Endothelial cell of umbilical vein (primary cell): Measurements from ENCODE around the gene CTRB2. TPM values are rescaled to one million over a fixed set of nuclear protein-coding genes. Genes with fewer than 3 reads are reported as not detected.
"Not testable (repeated sequence)": the region's sequence is repeated elsewhere in the genome, so short reads cannot be mapped to it uniquely, and the experiment has no call there.

Experiments used
- BruUV-seq: library from RNA; stranded (reverse); fragments of 400-500 nt; replicated peaks from 2 replicates; lab custom pipeline; 2021; lab: Mats Ljungman, UMichigan
- CTCF ChIA-PET: fragments of 300-600, 350-600 bp; sonication (Branson Sonifier 250); formaldehyde crosslinking; loops from one replicate; lab custom pipeline; 2021; ENCODE audit warnings: antibody characterized with exemption, inconsistent platforms; lab: Charles Lee
- POLR2A ChIA-PET: fragments of 300-600, 350-600 bp; sonication (Branson Sonifier 250); formaldehyde crosslinking; loops from one replicate; lab custom pipeline; 2021; ENCODE audit warnings: antibody characterized with exemption, inconsistent platforms; lab: Charles Lee
- DNase-seq: peaks from one replicate; pipeline ENCODE4 v3.0.0-alpha.2; 2011; ENCODE audit warnings: low read depth, low spot score
- FAIRE-seq: peaks from 2 replicates; lab custom pipeline; 2011; peaks lifted over from hg19 to GRCh38; lab: Jason Lieb, UNC
- H2AFZ ChIP-seq: 2 replicates; pipeline ENCODE4 v1.6.0; 2012; ENCODE audit warnings: low read depth, low read length, control low read depth, inconsistent platforms
- H3K27ac ChIP-seq: 2 replicates; pipeline ENCODE4 v1.5.1; 2011; ENCODE audit warnings: low read depth, mild to moderate bottlenecking, control low read depth, low read length, moderate library complexity; ENCODE audit not compliant: insufficient read depth
- H3K27me3 ChIP-seq, 2 experiments: 2 replicates each; pipeline versions ENCODE4 v1.6.0 to v1.6.1; 2011; ENCODE audit warnings: low read length in 2 of 2, mixed read lengths in 1 of 2; ENCODE audit not compliant: control insufficient read depth in 2 of 2, insufficient read depth in 2 of 2
- H3K36me3 ChIP-seq, 2 experiments: 2 replicates in 1 of 2; 3 replicates in 1 of 2; pipeline ENCODE4 v1.5.1; 2011; ENCODE audit warnings: low read length in 2 of 2, mild to moderate bottlenecking in 1 of 2, moderate library complexity in 1 of 2; ENCODE audit not compliant: control insufficient read depth in 2 of 2, insufficient read depth in 2 of 2; ENCODE audit errors: extremely low read depth in 1 of 2
- H3K4me1 ChIP-seq: 3 replicates; pipeline ENCODE4 v1.5.1; 2011; ENCODE audit warnings: mild to moderate bottlenecking, low read length; ENCODE audit not compliant: control insufficient read depth, insufficient read depth; ENCODE audit errors: extremely low read depth
- H3K4me2 ChIP-seq: 2 replicates; pipeline ENCODE4 v1.6.1; 2011; ENCODE audit warnings: low read length, control low read depth, mixed read lengths; ENCODE audit not compliant: insufficient read depth
- H3K4me3 ChIP-seq, 3 experiments: fragments of 200-600 bp in 1 of 3; sonication (generic), shearing (Covaris generic) in 1 of 3; replicated peaks in 1 of 3; 2 replicates each; pipeline ENCODE4 v1.5.1; 2011 to 2016; ENCODE audit warnings: control low read depth in 3 of 3, low read length in 3 of 3, mild to moderate bottlenecking in 2 of 3, inconsistent platforms in 1 of 3, low read depth in 1 of 3, moderate library complexity in 1 of 3; ENCODE audit not compliant: insufficient read depth in 1 of 3
- H3K79me2 ChIP-seq: 2 replicates; pipeline ENCODE4 v1.6.0; 2012; ENCODE audit warnings: low read length, inconsistent platforms; ENCODE audit not compliant: control insufficient read depth, insufficient read depth
- H3K9ac ChIP-seq: replicated peaks from 2 replicates; pipeline ENCODE3; 2011; ENCODE audit warnings: low read length, control low read depth; ENCODE audit not compliant: insufficient read depth; ENCODE audit errors: extremely low read depth
- H3K9me1 ChIP-seq: replicated peaks from 3 replicates; pipeline ENCODE4 v1.6.0; 2011; ENCODE audit warnings: mild to moderate bottlenecking, low read length; ENCODE audit not compliant: control insufficient read depth, insufficient read depth; ENCODE audit errors: extremely low read depth
- H3K9me3 ChIP-seq: replicated peaks from 2 replicates; pipeline ENCODE4 v1.5.1; 2012; ENCODE audit warnings: low read length, inconsistent platforms; ENCODE audit not compliant: control insufficient read depth, insufficient read depth
- H4K20me1 ChIP-seq: replicated peaks from 2 replicates; pipeline ENCODE3; 2011; ENCODE audit warnings: mild to moderate bottlenecking, low read length; ENCODE audit not compliant: control insufficient read depth, insufficient read depth; ENCODE audit errors: extremely low read depth
- CTCF ChIP-seq, 2 donors: IDR thresholded peaks; 1 replicate in 1 of 2; 2 replicates in 1 of 2; pipeline ENCODE4 v1.5.1; 2011; ENCODE audit warnings: low read length in 2 of 2, mild to moderate bottlenecking in 2 of 2, moderate library complexity in 2 of 2, control low read depth in 1 of 2, inconsistent platforms in 1 of 2, low read depth in 1 of 2; ENCODE audit not compliant: insufficient read depth in 1 of 2; ENCODE audit errors: extremely low read depth in 1 of 2
- EZH2 ChIP-seq: IDR thresholded peaks from 2 replicates; pipeline ENCODE4 v1.6.1; 2012; ENCODE audit warnings: borderline replicate concordance, low read depth, mild to moderate bottlenecking, moderate library complexity, low read length, inconsistent platforms; ENCODE audit not compliant: severe bottlenecking
- FOS ChIP-seq: IDR thresholded peaks from 2 replicates; pipeline ENCODE4 v1.6.1; 2011; ENCODE audit warnings: mild to moderate bottlenecking, low read length, moderate library complexity, borderline replicate concordance; ENCODE audit not compliant: insufficient read depth
- GATA2 ChIP-seq: IDR thresholded peaks from 2 replicates; pipeline ENCODE4 v1.7.0; 2011; ENCODE audit warnings: low read depth, mild to moderate bottlenecking, moderate library complexity, mixed read lengths, low read length; ENCODE audit not compliant: insufficient read length, insufficient read depth
- JUN ChIP-seq: IDR thresholded peaks from 2 replicates; pipeline ENCODE4 v1.6.1; 2011; ENCODE audit warnings: borderline replicate concordance, low read depth; ENCODE audit not compliant: insufficient read length, insufficient read depth
- MAX ChIP-seq: IDR thresholded peaks from 2 replicates; pipeline ENCODE4 v1.6.1; 2011; ENCODE audit not compliant: insufficient read depth, insufficient read length
- MYC ChIP-seq: IDR thresholded peaks from one replicate; pipeline ENCODE4 v1.6.1; 2011; ENCODE audit warnings: mild to moderate bottlenecking, low read depth, low read length
- POLR2A ChIP-seq: IDR thresholded peaks from 2 replicates; pipeline ENCODE4 v1.6.1; 2012; ENCODE audit warnings: low read depth, mild to moderate bottlenecking, control low read depth, low read length
- POLR2AphosphoS5 ChIP-seq: IDR thresholded peaks from 2 replicates; pipeline ENCODE4 v1.6.1; 2012; ENCODE audit warnings: low read depth, mild to moderate bottlenecking, control low read depth, low read length, moderate library complexity; ENCODE audit not compliant: insufficient read depth
- dilution Hi-C: fragments of 300-500 bp; cut with MboI; formaldehyde crosslinking; loops from one replicate; pipeline ENCODE4 v1.15.0; 2019; ENCODE audit warnings: low sequenced_read_pairs; ENCODE audit not compliant: extremely low pct_ligation_motif_present
- intact Hi-C: fragments of 100-400 bp; cut with micrococcal nuclease; formaldehyde crosslinking; loops from one replicate; pipeline ENCODE4 v1.10.0; 2022
- polyA plus RNA-seq, 4 experiments: library from polyadenylated mRNA; depleted of rRNA in 3 of 4; stranded (reverse) in 3 of 4; unstranded in 1 of 4; fragments of >200 nt; gene quantifications; 2 replicates each; pipeline versions ENCODE4 v1.2.1 to v1.2.3, GENCODE V29; 2011 to 2012; ENCODE audit warnings: missing spikeins in 1 of 4
- total RNA-seq: library from RNA; stranded (reverse); gene quantifications from 2 replicates; pipeline ENCODE4 v1.2.3, GENCODE V29; 2021

The CTRB2 gene
- total and polyA plus RNA-seq, 2 donors (not counting 3 experiments of a cell fraction or from before 2014, with no cell fraction given), result not detected

GRCh38 chr16:75211286-75211685 is 4.3 kb upstream of the CTRB2 start:
- H3K36me3 ChIP-seq, H3K27ac ChIP-seq, H3K9ac ChIP-seq, H3K4me3 ChIP-seq, H2AFZ ChIP-seq, POLR2A ChIA-PET, H3K4me1 ChIP-seq, FAIRE-seq, dilution Hi-C loops, H3K27me3 ChIP-seq, H3K9me1 ChIP-seq, intact Hi-C loops, BruUV-seq, DNase-seq, H3K9me3 ChIP-seq, H3K4me2 ChIP-seq, H3K79me2 ChIP-seq, H4K20me1 ChIP-seq: not testable (repeated sequence)
- CTCF ChIA-PET, result interaction anchor here (0.8 kb wide), 1 partner anchor 12 kb away, joined by 3 read pairs; no protein-coding TSS in a partner anchor

GRCh38 chr16:75209944-75210343 is 3.0 kb upstream of the CTRB2 start:
- Histone ChIP-seq H3K27me3 (no peaks in the 10 kb centered on the region), H3K4me1 (no peaks in the 10 kb centered on the region), H4K20me1 (no peaks in the 10 kb centered on the region), H3K4me3 (no peak overlapping the region), H3K27ac (no peak overlapping the region), H3K9me1 (no peaks in the 10 kb centered on the region), H3K9me3 (no peaks in the 10 kb centered on the region), H3K9ac (no peak overlapping the region), H3K79me2 (no peaks in the 10 kb centered on the region), H3K4me2 (no peak overlapping the region), H3K36me3 (no peaks in the 10 kb centered on the region), H2AFZ (no peak overlapping the region)
- DNase-seq (no peak), FAIRE-seq (no peak)
- CTCF ChIA-PET, result interaction anchor here (1.1 to 1.5 kb wide), 2 partner anchors 14 to 24 kb away, joined by 3 read pairs; no protein-coding TSS in a partner anchor
- BruUV-seq, result no TSS peak
- intact Hi-C loops (no loop called here), dilution Hi-C loops (no loop called here)
- POLR2A ChIA-PET, result no interaction called here
- TF ChIP-seq EZH2 (no peak), CTCF (IDR thresholded peaks at IDR 0.05; ENCODE audit: extremely low read depth in 1 of 2, insufficient read depth in 1 of 2, low read depth in 1 of 2, low read length in 2 of 2) (no peak), JUN (no peak), FOS (no peak), MAX (no peak), POLR2AphosphoS5 (no peak), POLR2A (no peak), MYC (no peak), GATA2 (no peak)

GRCh38 chr16:75209514-75209913 is 2.6 kb upstream of the CTRB2 start:
- FAIRE-seq, H3K27ac ChIP-seq, H3K4me1 ChIP-seq, H3K4me2 ChIP-seq, dilution Hi-C loops, BruUV-seq, intact Hi-C loops, H4K20me1 ChIP-seq, H3K9me3 ChIP-seq, H3K9me1 ChIP-seq, POLR2A ChIA-PET, H3K27me3 ChIP-seq, H3K36me3 ChIP-seq, H3K79me2 ChIP-seq, H2AFZ ChIP-seq, H3K9ac ChIP-seq, DNase-seq, H3K4me3 ChIP-seq: not testable (repeated sequence)
- CTCF ChIA-PET, result interaction anchor here (1.1 to 1.5 kb wide), 3 partner anchors 10 to 24 kb away, joined by 3 to 4 read pairs (median 3); no protein-coding TSS in a partner anchor
